WTC11 (cell line): ENCODE results near the gene CDKN1B. TPM values are rescaled to one million over a fixed set of nuclear protein-coding genes. Genes with fewer than 3 reads are reported as not detected.
A peak's percentile ranks its signal among the peaks of the same experiment; 100 is the strongest.

Source experiments
- CREB1 ChIP-seq: sonication (generic); formaldehyde crosslinking; IDR thresholded peaks from 2 replicates; pipeline ENCODE4 v1.8.0; 2023; ENCODE audit warnings: mild to moderate bottlenecking, missing genetic modification reagents
- CREM ChIP-seq: sonication (generic); formaldehyde crosslinking; IDR thresholded peaks from 2 replicates; pipeline ENCODE4 v1.8.1; 2022; ENCODE audit warnings: mild to moderate bottlenecking, missing genetic modification reagents, moderate library complexity
- GTF2I ChIP-seq: fragments of 250-450 bp; sonication (Bioruptor Pico); conservative IDR thresholded peaks from 2 replicates; pipeline ENCODE4 v1.4.0; 2021; ENCODE audit warnings: mild to moderate bottlenecking
- RORB ChIP-seq: fragments of 250-450 bp; sonication (Bioruptor Pico); IDR thresholded peaks from 2 replicates; pipeline ENCODE4 v1.9.0; 2021; ENCODE audit warnings: mild to moderate bottlenecking
- SMAD3 ChIP-seq: sonication (generic); formaldehyde crosslinking; IDR thresholded peaks from 2 replicates; pipeline ENCODE4 v1.8.0; 2022; ENCODE audit warnings: missing genetic modification reagents, mild to moderate bottlenecking, borderline replicate concordance
- SOX15 ChIP-seq: fragments of 250-450 bp; sonication (Bioruptor Pico); IDR thresholded peaks from 2 replicates; pipeline ENCODE4 v1.9.0; 2021; ENCODE audit warnings: mild to moderate bottlenecking
- TEAD1 ChIP-seq: sonication (generic); formaldehyde crosslinking; IDR thresholded peaks from 2 replicates; pipeline ENCODE4 v1.8.0; 2022; ENCODE audit warnings: mild to moderate bottlenecking, missing genetic modification reagents
- ZBTB21 ChIP-seq: sonication (generic); formaldehyde crosslinking; IDR thresholded peaks from 2 replicates; pipeline ENCODE4 v1.8.1; 2023; ENCODE audit warnings: mild to moderate bottlenecking, missing genetic modification reagents, borderline replicate concordance
- ZNF138 ChIP-seq: sonication (generic); formaldehyde crosslinking; conservative IDR thresholded peaks from 2 replicates; pipeline ENCODE4 v1.8.1; 2022; ENCODE audit warnings: mild to moderate bottlenecking, moderate library complexity, missing genetic modification reagents
- ZNF416 ChIP-seq: fragments of 250-450 bp; sonication (Bioruptor Pico); IDR thresholded peaks from 2 replicates; pipeline ENCODE4 v1.9.0; 2021; ENCODE audit warnings: mild to moderate bottlenecking, inconsistent platforms
- total RNA-seq: library from RNA; stranded (reverse); gene quantifications from 3 replicates; pipeline ENCODE4 v1.2.3, GENCODE V29; 2021
- TF ChIP-seq, protein P1 (sequence below): sonication (generic); formaldehyde crosslinking; IDR thresholded peaks from 2 replicates; pipeline ENCODE4 v1.8.1; 2023; ENCODE audit warnings: mild to moderate bottlenecking, missing genetic modification reagents, borderline replicate concordance
- TF ChIP-seq, protein P2 (sequence below): sonication (generic); formaldehyde crosslinking; IDR thresholded peaks from 2 replicates; pipeline ENCODE4 v1.8.0; 2022; ENCODE audit warnings: mild to moderate bottlenecking, missing genetic modification reagents
- TF ChIP-seq, protein P3 (sequence below): sonication (generic); formaldehyde crosslinking; IDR thresholded peaks from 2 replicates; pipeline ENCODE4 v1.8.0; 2022; ENCODE audit warnings: missing genetic modification reagents
- TF ChIP-seq, protein P4 (sequence below): sonication (generic); formaldehyde crosslinking; IDR thresholded peaks from 2 replicates; pipeline ENCODE4 v1.8.1; 2023; ENCODE audit warnings: mild to moderate bottlenecking, missing genetic modification reagents, moderate library complexity
- TF ChIP-seq, protein P5 (sequence below): sonication (generic); formaldehyde crosslinking; IDR thresholded peaks from 2 replicates; pipeline ENCODE4 v1.8.1; 2023; ENCODE audit warnings: mild to moderate bottlenecking, moderate library complexity, missing genetic modification reagents
- TF ChIP-seq, protein P6 (sequence below): fragments of 200-600 bp; IDR thresholded peaks from 2 replicates; pipeline ENCODE4 v1.8.0; 2022; ENCODE audit warnings: antibody characterized with exemption
- TF ChIP-seq, protein P7 (sequence below): sonication (generic); formaldehyde crosslinking; IDR thresholded peaks from 2 replicates; pipeline ENCODE4 v1.8.1; 2022; ENCODE audit warnings: mild to moderate bottlenecking, moderate library complexity, missing genetic modification reagents
- TF ChIP-seq, protein P8 (sequence below): sonication (generic); formaldehyde crosslinking; IDR thresholded peaks from 2 replicates; pipeline ENCODE4 v1.8.0; 2023; ENCODE audit warnings: mild to moderate bottlenecking, missing genetic modification reagents
- TF ChIP-seq, protein P9 (sequence below): sonication (generic); formaldehyde crosslinking; IDR thresholded peaks from 2 replicates; pipeline ENCODE4 v1.8.1; 2023; ENCODE audit warnings: mild to moderate bottlenecking, missing genetic modification reagents

CDKN1B gene
- total RNA-seq, 1 experiment from 2014 or later = 34.2 TPM

DNA sequence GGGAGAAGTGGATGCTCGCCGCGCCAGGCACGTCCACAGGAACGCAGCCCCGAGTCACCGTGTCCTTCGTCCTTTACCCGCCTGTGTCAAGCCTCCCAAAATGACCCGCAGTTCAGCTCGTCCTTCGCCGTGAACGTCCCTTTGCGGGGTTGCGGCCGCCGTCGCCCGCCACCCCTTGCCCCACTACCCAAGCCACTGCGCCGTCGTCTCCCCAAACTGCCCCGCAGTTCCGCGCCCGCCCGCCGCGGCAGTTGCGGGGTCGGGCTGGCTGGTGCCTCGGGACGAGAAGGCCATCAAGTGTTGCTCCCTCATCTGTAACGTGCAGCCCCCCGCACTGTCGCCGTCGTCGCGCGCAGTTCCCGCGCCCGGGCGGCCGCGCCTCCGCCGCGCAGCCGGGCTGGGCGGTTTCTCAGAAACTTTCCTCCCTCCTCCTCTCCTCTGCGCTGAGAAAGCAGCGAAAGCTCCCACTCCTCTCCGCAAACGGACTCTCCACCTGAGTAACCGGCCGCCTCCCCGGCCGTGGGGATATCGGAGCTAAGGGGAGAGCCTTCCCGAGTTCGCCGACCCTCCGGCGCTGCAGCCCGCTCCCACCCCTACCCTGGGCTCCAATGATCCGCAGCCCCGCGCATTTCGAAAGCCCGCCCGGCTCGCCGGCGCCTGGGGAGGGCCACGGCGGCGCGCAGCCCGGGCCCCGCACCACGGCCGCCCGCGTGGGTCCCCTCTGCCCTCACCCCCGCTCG is 6.7 kb downstream of the CDKN1B start (continued):
- TF ChIP-seq, protein P1, sequence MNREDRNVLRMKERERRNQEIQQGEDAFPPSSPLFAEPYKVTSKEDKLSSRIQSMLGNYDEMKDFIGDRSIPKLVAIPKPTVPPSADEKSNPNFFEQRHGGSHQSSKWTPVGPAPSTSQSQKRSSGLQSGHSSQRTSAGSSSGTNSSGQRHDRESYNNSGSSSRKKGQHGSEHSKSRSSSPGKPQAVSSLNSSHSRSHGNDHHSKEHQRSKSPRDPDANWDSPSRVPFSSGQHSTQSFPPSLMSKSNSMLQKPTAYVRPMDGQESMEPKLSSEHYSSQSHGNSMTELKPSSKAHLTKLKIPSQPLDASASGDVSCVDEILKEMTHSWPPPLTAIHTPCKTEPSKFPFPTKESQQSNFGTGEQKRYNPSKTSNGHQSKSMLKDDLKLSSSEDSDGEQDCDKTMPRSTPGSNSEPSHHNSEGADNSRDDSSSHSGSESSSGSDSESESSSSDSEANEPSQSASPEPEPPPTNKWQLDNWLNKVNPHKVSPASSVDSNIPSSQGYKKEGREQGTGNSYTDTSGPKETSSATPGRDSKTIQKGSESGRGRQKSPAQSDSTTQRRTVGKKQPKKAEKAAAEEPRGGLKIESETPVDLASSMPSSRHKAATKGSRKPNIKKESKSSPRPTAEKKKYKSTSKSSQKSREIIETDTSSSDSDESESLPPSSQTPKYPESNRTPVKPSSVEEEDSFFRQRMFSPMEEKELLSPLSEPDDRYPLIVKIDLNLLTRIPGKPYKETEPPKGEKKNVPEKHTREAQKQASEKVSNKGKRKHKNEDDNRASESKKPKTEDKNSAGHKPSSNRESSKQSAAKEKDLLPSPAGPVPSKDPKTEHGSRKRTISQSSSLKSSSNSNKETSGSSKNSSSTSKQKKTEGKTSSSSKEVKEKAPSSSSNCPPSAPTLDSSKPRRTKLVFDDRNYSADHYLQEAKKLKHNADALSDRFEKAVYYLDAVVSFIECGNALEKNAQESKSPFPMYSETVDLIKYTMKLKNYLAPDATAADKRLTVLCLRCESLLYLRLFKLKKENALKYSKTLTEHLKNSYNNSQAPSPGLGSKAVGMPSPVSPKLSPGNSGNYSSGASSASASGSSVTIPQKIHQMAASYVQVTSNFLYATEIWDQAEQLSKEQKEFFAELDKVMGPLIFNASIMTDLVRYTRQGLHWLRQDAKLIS (CRISPR knock-in tag) = no peak
- TF ChIP-seq SOX15 (CRISPR knock-in tag) (no peak), GTF2I (CRISPR knock-in tag) (no peak), ZNF416 (CRISPR knock-in tag) (peak; percentile 14; the same call in 1 of the 2 replicates), SMAD3 (no peak), RORB (CRISPR knock-in tag) (no peak), CREM (CRISPR knock-in tag) (peak; percentile 54; the same call in 1 of the 2 replicates), TEAD1 (no peak), ZNF138 (CRISPR knock-in tag) (no peak), CREB1 (CRISPR knock-in tag) (no peak; the same call in 1 of the 2 replicates), ZBTB21 (CRISPR knock-in tag) (0 out of 2 replicates have a peak, but pooled peaks have one; percentile 25)
- TF ChIP-seq, protein P2, sequence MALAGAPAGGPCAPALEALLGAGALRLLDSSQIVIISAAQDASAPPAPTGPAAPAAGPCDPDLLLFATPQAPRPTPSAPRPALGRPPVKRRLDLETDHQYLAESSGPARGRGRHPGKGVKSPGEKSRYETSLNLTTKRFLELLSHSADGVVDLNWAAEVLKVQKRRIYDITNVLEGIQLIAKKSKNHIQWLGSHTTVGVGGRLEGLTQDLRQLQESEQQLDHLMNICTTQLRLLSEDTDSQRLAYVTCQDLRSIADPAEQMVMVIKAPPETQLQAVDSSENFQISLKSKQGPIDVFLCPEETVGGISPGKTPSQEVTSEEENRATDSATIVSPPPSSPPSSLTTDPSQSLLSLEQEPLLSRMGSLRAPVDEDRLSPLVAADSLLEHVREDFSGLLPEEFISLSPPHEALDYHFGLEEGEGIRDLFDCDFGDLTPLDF (CRISPR knock-in tag) = no peak
- TF ChIP-seq, protein P3, sequence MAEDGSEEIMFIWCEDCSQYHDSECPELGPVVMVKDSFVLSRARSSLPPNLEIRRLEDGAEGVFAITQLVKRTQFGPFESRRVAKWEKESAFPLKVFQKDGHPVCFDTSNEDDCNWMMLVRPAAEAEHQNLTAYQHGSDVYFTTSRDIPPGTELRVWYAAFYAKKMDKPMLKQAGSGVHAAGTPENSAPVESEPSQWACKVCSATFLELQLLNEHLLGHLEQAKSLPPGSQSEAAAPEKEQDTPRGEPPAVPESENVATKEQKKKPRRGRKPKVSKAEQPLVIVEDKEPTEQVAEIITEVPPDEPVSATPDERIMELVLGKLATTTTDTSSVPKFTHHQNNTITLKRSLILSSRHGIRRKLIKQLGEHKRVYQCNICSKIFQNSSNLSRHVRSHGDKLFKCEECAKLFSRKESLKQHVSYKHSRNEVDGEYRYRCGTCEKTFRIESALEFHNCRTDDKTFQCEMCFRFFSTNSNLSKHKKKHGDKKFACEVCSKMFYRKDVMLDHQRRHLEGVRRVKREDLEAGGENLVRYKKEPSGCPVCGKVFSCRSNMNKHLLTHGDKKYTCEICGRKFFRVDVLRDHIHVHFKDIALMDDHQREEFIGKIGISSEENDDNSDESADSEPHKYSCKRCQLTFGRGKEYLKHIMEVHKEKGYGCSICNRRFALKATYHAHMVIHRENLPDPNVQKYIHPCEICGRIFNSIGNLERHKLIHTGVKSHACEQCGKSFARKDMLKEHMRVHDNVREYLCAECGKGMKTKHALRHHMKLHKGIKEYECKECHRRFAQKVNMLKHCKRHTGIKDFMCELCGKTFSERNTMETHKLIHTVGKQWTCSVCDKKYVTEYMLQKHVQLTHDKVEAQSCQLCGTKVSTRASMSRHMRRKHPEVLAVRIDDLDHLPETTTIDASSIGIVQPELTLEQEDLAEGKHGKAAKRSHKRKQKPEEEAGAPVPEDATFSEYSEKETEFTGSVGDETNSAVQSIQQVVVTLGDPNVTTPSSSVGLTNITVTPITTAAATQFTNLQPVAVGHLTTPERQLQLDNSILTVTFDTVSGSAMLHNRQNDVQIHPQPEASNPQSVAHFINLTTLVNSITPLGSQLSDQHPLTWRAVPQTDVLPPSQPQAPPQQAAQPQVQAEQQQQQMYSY (CRISPR knock-in tag) = no peak
- TF ChIP-seq, protein P4, sequence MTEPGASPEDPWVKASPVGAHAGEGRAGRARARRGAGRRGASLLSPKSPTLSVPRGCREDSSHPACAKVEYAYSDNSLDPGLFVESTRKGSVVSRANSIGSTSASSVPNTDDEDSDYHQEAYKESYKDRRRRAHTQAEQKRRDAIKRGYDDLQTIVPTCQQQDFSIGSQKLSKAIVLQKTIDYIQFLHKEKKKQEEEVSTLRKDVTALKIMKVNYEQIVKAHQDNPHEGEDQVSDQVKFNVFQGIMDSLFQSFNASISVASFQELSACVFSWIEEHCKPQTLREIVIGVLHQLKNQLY (CRISPR knock-in tag) = no peak
- TF ChIP-seq, protein P5, sequence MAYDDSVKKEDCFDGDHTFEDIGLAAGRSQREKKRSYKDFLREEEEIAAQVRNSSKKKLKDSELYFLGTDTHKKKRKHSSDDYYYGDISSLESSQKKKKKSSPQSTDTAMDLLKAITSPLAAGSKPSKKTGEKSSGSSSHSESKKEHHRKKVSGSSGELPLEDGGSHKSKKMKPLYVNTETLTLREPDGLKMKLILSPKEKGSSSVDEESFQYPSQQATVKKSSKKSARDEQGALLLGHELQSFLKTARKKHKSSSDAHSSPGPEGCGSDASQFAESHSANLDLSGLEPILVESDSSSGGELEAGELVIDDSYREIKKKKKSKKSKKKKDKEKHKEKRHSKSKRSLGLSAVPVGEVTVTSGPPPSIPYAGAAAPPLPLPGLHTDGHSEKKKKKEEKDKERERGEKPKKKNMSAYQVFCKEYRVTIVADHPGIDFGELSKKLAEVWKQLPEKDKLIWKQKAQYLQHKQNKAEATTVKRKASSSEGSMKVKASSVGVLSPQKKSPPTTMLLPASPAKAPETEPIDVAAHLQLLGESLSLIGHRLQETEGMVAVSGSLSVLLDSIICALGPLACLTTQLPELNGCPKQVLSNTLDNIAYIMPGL (CRISPR knock-in tag) = peak; percentile 58; the same call in 1 of the 2 replicates
- TF ChIP-seq, protein P6, sequence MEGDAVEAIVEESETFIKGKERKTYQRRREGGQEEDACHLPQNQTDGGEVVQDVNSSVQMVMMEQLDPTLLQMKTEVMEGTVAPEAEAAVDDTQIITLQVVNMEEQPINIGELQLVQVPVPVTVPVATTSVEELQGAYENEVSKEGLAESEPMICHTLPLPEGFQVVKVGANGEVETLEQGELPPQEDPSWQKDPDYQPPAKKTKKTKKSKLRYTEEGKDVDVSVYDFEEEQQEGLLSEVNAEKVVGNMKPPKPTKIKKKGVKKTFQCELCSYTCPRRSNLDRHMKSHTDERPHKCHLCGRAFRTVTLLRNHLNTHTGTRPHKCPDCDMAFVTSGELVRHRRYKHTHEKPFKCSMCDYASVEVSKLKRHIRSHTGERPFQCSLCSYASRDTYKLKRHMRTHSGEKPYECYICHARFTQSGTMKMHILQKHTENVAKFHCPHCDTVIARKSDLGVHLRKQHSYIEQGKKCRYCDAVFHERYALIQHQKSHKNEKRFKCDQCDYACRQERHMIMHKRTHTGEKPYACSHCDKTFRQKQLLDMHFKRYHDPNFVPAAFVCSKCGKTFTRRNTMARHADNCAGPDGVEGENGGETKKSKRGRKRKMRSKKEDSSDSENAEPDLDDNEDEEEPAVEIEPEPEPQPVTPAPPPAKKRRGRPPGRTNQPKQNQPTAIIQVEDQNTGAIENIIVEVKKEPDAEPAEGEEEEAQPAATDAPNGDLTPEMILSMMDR = no peak
- TF ChIP-seq, protein P7, sequence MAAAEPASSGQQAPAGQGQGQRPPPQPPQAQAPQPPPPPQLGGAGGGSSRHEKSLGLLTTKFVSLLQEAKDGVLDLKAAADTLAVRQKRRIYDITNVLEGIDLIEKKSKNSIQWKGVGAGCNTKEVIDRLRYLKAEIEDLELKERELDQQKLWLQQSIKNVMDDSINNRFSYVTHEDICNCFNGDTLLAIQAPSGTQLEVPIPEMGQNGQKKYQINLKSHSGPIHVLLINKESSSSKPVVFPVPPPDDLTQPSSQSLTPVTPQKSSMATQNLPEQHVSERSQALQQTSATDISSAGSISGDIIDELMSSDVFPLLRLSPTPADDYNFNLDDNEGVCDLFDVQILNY (CRISPR knock-in tag) = peak; percentile 73; the same call in 1 of the 2 replicates
- TF ChIP-seq, protein P8, sequence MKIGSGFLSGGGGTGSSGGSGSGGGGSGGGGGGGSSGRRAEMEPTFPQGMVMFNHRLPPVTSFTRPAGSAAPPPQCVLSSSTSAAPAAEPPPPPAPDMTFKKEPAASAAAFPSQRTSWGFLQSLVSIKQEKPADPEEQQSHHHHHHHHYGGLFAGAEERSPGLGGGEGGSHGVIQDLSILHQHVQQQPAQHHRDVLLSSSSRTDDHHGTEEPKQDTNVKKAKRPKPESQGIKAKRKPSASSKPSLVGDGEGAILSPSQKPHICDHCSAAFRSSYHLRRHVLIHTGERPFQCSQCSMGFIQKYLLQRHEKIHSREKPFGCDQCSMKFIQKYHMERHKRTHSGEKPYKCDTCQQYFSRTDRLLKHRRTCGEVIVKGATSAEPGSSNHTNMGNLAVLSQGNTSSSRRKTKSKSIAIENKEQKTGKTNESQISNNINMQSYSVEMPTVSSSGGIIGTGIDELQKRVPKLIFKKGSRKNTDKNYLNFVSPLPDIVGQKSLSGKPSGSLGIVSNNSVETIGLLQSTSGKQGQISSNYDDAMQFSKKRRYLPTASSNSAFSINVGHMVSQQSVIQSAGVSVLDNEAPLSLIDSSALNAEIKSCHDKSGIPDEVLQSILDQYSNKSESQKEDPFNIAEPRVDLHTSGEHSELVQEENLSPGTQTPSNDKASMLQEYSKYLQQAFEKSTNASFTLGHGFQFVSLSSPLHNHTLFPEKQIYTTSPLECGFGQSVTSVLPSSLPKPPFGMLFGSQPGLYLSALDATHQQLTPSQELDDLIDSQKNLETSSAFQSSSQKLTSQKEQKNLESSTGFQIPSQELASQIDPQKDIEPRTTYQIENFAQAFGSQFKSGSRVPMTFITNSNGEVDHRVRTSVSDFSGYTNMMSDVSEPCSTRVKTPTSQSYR (CRISPR knock-in tag) = no peak
- TF ChIP-seq, protein P9, sequence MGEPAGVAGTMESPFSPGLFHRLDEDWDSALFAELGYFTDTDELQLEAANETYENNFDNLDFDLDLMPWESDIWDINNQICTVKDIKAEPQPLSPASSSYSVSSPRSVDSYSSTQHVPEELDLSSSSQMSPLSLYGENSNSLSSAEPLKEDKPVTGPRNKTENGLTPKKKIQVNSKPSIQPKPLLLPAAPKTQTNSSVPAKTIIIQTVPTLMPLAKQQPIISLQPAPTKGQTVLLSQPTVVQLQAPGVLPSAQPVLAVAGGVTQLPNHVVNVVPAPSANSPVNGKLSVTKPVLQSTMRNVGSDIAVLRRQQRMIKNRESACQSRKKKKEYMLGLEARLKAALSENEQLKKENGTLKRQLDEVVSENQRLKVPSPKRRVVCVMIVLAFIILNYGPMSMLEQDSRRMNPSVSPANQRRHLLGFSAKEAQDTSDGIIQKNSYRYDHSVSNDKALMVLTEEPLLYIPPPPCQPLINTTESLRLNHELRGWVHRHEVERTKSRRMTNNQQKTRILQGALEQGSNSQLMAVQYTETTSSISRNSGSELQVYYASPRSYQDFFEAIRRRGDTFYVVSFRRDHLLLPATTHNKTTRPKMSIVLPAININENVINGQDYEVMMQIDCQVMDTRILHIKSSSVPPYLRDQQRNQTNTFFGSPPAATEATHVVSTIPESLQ = no peak
